Dermis blood vessel endothelial cell (primary cell): ENCODE data around the gene KPNB1. TPM values are rescaled to one million over a fixed set of nuclear protein-coding genes. Genes with fewer than 3 reads are reported as not detected.

ENCODE experiments used
- DNase-seq: peaks from one replicate; pipeline ENCODE4 v3.0.0; 2010
- total RNA-seq: library from RNA; depleted of rRNA; stranded (reverse); fragments of >200 nt; gene quantifications from 2 replicates; pipeline ENCODE4 v1.2.3, GENCODE V29; 2014

The KPNB1 gene
- total RNA-seq, 1 donor from 2014 or later = 394 TPM

GRCh38 chr17:47698749-47699535 lies 49.2 kb downstream of the KPNB1 start:
- DNase-seq = peak; percentile 62

DNA sequence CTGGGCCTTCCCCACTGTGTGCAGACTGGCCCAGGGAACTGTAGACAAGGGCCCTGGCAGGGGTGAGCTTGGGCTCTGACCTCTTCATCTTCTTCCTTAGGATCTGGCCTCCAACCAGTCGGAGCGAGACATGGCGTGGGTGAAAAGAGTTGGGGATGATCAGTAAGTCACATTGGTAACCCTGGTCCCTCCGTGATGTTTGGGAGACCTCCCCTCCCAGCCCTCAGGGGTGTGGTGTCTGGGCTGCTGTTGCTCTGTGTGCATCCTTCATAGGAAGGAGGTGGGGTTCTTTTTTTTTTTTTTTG lies 49.8 kb downstream of the KPNB1 start:
- no peak for DNase-seq

DNA sequence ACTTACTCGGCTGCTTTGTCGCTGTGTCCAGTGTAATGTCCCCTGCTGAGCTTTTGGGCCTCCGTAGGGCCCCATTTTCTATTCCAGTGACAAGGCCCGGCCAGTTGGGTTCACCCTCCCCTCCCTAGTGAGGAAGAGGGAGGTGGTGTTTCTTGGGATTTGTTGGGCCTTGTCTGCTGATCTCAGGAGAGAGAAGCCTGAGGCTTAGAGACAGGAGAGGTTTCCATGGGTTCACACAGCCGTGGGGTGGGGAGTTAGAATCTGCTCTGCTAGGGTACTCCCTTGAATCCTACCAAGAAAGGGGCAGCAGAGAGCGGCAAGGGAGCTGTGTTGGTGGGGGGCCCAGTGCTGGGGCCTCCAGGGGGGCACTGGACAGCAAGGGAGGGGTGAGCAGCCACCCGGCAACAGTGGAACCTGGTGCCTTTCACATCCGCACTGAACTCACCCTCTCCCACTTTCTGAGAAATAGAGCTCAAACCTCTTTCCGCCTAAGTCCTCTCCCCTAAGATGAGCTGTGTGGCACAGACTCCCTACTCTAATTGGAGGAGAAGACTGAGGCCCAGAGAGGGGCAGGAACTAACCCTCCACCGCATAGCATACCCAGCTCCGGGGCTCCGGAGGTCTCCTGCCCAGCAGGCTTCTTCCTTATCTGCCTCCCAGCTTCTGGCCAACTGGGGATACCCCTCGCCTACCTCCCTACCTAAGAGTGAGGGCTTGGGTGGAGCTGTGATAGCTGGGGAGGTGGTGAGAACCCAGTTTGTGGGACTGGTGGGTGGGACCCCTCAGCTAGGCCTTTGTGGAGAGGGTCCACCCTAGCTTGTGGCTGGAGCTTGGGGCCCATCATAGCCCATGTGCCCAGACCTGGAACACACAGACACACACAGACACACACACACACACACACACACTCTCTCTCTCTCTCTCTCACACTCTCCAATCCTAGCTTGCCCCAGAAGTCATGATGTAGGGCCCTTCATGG lies 51.0 kb downstream of the KPNB1 start:
- DNase-seq = no peak

DNA sequence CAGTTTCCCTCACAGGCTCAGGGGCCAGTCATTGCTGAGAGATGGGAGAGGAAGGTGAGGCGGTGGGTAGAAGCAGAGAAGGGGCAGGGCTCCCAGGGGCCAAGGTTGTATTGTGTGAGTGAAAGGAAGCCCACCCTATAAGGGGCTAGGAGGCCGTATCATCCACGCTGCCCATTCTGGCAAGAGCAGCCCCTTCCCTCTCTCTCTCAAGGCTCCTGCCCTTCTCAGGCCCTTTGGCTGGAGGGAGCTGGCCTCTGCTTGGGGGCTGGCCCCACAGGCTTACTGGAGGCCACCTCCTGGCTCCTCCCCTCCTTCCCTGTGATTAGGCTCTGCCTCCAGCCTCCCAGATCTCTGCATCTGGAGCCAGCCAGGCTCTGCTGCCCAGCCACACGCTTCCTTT lies 51.9 kb downstream of the KPNB1 start:
- no peak for DNase-seq

DNA sequence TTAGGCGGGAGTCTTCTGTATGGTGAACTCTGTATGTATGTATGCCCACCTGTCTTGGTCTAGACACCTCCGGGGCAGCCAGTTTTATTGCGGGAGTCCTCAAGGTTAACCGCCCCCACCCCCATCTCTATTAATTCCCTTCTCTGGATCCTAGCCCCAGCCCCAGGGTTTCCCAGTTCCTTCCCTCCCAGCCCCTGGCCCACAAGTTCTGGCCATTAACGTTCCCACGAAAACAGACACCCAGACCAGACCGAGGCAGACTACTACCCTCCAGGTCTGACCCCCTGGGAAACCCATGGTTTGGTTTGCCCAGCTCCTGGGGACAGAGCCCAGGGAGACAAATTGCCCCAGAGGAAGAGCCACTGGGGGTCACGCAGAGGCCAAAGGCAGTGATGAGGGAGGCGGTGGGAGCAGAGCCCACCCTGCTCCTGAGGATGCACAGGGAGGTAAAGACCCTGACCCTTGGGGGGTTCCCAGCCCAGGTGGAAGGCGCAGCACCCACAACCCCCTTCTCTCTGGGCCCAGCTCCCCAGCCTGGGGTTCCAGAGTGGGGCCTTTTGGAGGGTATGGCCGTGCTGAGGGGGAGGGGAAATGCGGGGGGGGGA lies 52.8 kb downstream of the KPNB1 start:
- no peak for DNase-seq

- DNase-seq = no peak
These were observed 53.5 kb downstream of the KPNB1 start for GRCh38 chr17:47703191-47703591.

DNA sequence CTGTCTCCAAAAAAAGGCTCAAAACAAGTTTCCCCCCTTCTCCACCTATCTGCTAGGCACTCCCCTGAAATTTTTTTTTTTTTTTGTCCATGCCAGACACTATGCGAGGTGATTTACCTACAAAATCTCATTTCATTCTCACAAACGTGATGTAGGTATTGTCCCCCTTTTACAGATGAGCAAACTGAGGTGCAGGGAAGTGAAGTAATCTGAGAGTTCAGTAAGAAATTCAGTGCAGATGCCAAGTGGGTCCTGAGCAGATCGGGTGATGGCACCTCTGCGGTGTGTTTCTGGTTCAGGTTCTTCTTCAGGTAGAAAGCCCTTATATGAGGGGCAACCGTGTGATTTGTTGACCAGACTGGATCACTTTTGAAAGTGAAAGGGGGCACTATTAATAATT lies 54.0 kb downstream of the KPNB1 start:
- no peak for DNase-seq

DNA sequence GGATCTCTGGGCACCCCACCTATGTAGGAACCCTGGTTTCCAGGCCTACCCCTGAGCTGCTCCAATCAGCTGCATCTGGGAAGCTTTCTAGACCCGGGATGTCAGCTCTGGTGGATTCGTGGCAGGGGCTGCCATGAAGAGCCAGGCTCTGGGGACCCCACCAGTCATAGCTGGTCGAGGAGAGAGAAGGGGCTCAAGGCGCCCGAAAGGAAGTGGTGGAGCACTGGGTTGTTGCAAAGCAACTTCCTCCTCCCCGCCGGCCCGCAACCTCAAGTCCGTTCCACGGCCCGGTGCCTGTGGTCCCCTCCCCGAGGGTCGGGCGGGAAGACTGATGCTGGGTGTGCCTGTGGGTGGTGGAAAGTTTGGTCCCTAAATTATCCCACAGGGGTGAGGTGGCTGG lies 54.4 kb downstream of the KPNB1 start:
- DNase-seq = no peak

DNA sequence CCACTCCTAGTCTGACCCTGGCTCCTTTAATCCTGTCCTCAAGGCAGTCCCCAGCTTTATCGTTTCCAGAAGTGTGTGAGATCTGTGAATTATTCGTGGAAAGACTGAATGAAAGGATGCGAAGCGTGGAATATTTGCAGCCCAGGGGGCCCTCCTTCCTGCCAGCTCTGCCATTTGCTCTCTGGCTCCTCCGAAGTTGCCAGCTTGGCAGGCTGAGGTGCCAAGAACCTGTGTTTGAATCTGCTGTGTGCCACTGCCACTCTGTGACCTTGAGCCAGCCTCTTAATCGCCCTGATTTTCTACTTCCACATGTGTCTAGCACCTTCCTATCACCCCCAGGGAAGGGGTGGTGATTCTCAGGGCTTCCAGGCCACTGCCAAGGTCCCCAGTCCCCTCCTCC lies 55.0 kb downstream of the KPNB1 start:
- DNase-seq = no peak

DNA sequence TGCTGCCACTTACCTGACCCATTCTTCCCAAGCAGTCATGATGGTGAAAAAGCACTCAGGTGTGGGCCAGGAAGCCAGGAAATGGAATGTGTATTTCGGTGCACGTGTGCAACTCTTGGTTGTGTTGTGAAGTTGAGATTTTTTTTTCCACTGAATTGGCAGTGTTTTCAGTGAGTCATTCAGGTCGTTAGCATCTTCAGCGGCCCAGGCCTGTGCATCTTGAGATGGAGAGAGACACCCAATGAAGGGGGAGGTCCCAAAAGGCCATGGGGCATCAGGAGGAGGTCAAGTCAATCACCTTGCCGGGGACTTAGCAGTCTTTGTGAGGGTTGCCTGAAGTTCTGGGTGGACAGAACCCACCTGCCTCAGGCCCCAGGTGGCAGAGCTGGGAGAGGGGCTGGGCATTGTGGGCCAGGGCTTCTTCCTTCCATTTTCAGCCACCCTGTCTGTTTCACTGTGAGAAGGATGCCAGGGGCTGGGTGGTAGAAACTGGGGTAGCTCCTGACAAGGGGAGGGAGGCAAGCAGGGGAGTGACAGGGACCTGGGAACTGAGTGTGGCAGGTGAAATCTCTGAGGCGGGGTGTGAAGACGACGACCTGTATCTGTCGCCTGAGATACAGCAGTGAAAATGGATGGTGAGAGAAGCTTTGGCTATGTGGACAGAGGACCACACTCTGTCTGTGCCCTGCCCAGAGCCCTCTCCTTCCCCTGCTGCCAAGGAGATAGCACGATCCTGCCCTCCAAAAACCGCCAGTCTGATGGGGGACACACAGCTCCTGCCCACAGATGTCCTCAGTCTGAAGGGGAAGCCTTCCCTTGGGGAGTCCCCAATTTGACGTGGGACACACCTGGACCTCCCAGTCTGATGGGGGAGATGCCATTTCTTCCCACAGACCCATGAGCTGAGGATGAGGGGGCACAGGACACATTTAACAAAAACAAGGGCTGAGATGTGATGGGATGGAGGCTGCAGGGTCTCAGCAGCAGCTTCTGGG lies 56.1 kb downstream of the KPNB1 start:
- no peak for DNase-seq

- DNase-seq = no peak
These were observed 57.5 kb downstream of the KPNB1 start for GRCh38 chr17:47707056-47707804.

DNA sequence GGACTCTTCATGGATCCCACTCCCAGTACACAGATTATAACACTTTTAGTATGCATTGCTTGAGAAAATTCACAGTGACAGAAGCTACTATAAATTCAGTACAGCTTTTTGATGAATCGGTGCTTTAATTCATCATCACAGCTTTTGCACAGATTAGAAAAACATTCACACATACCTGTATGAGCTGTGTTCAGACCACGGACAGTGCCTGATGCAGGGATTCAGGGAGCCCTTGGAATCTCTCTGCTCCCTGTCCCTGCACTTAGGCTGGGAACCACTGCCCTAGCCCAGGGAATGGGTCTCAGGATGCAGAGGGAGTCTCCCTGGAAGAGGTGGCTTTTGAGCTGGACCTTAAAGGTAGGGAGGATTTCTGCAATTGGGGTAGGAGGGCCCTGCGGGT lies 58.2 kb downstream of the KPNB1 start:
- DNase-seq = no peak

GRCh38 chr17:47708312-47708863 lies 58.7 kb downstream of the KPNB1 start:
- DNase-seq = no peak

GRCh38 chr17:47708864-47709541 lies 59.3 kb downstream of the KPNB1 start:
- DNase-seq = no peak

GRCh38 chr17:47709594-47709993 lies 59.9 kb downstream of the KPNB1 start:
- no peak for DNase-seq

GRCh38 chr17:47711366-47712099 lies 61.8 kb downstream of the KPNB1 start:
- no peak for DNase-seq

DNA sequence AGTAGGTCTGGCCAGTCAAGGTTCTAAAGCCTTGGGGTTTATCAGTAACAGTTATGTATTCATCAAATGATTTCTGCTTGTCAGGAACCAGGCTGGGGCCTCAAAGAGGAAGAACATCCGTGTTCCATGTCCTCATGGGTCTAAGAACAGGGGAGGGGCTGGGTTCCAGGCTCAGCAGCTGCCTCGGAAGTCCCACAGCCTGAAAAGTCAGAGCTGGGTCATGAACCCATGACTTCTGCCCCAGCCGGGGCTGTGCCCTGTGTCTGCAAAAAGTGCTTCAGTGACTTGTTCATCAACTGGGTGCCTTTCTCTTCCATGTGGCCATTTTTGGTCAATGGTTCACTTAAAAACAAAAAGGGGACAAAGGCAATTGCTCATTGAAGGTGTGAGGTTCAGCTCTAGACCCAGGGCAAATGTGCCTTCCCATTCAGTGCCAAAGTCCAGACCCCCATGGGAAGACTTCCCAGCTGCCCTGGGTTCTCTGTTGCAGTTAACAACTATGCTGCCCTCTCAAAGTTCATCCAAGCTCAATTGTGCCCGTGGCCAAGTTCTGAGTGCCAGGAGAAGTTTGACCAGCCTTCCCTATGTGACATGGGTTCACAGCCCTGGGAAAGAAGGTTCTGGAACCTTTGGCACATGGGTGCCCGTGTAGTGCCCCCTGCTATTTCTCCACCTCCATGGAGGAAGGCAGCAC lies 62.8 kb downstream of the KPNB1 start:
- DNase-seq = no peak

DNA sequence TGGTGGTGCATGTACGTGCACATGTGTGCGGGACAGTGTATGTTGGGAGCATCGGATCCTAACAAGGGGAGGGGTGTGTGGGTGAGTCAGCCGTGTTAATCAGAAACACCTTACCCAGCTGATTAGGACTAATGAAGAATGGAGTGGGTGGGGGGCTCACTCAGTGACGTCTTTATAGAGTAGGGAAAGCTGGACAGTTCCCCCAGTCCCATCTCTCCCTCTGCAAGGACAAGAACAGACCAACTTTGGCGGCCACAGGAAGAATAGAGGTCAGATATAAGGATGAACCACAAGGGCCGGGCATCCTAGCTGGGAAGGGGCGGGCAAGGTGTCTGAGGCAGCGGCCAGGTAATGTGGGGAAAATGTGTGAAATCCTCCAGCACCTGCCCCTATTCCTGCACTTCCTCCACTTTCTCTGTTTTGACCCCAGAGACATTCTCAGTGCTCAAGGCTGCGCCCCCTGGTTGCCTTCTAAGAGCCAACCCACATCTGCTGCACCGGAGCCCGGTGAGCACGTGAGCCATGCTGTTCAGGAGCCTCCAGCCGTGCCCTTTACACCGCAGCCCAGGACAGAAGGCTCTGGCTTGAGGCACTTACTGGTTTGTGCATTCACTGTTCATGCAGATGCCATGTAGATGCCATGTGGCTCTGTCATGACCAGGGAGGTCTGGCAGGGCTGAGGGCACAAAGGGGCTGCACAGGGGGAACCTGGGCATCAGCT lies 64.4 kb downstream of the KPNB1 start:
- no peak for DNase-seq
